Stromal cell of bone marrow (primary cell): ENCODE data around the gene GHITM.
"Not testable (repeated sequence)": the region's sequence is repeated elsewhere in the genome, so short reads cannot be mapped to it uniquely, and the experiment has no call there.

Experiments
- DNase-seq: peaks from one replicate; pipeline ENCODE4 v3.0.0-alpha.2; 2012; ENCODE audit warnings: low read depth

The GHITM gene

GRCh38 chr10:84148006-84148597 lies 8.8 kb downstream of the GHITM start:
- DNase-seq = peak; percentile 18

GRCh38 chr10:84149854-84150253 lies 10.5 kb downstream of the GHITM start:
- no peak for DNase-seq

GRCh38 chr10:84152769-84153168 lies 13.5 kb downstream of the GHITM start:
- no peak for DNase-seq

- no peak for DNase-seq
Observed at GRCh38 chr10:84155521-84155920, 16.2 kb downstream of the GHITM start.

- no peak for DNase-seq
Observed at GRCh38 chr10:84156009-84156408, 16.7 kb downstream of the GHITM start.

- DNase-seq = no peak
Observed at GRCh38 chr10:84156768-84157167, 17.5 kb downstream of the GHITM start.

- DNase-seq = no peak
Observed at GRCh38 chr10:84158061-84158460, 18.8 kb downstream of the GHITM start.

- no peak for DNase-seq
Observed at GRCh38 chr10:84158550-84158949, 19.2 kb downstream of the GHITM start.

- no peak for DNase-seq
Observed at GRCh38 chr10:84159076-84159685, 19.9 kb downstream of the GHITM start.

- DNase-seq = no peak
Observed at GRCh38 chr10:84160663-84161362, 21.5 kb downstream of the GHITM start.

GRCh38 chr10:84163996-84164395 lies 24.7 kb downstream of the GHITM start:
- no peak for DNase-seq

GRCh38 chr10:84164442-84164841 lies 25.1 kb downstream of the GHITM start:
- no peak for DNase-seq

GRCh38 chr10:84166620-84167288 lies 27.4 kb downstream of the GHITM start:
- no peak for DNase-seq

GRCh38 chr10:84167289-84167653 lies 28.0 kb downstream of the GHITM start:
- not testable (repeated sequence) for DNase-seq

- not testable (repeated sequence) for DNase-seq
Observed at GRCh38 chr10:84168382-84168781, 29.1 kb downstream of the GHITM start.

- DNase-seq = not testable (repeated sequence)
Observed at GRCh38 chr10:84171237-84171636, 31.9 kb downstream of the GHITM start.

- DNase-seq = not testable (repeated sequence)
Observed at GRCh38 chr10:84171700-84172466, 32.6 kb downstream of the GHITM start.

- DNase-seq = no peak
Observed at GRCh38 chr10:84172467-84173356, 33.4 kb downstream of the GHITM start.

- DNase-seq = no peak
Observed at GRCh38 chr10:84173501-84173929, 34.2 kb downstream of the GHITM start, which contains the start of gene GPR15LG. GPR15LG (plus strand) TSS chr10:84173801; CDS start chr10:84173852, 51 bp downstream.

- no peak for DNase-seq
Observed at GRCh38 chr10:84175436-84175835, 36.1 kb downstream of the GHITM start.

GRCh38 chr10:84176351-84176750 lies 37.0 kb downstream of the GHITM start:
- no peak for DNase-seq
